Panc1 (cell line): ENCODE measurements around the gene ASPHD1. TPM values are rescaled to one million over a fixed set of nuclear protein-coding genes. Genes with fewer than 3 reads are reported as not detected.
A peak's percentile ranks its signal among the peaks of the same experiment; 100 is the strongest.

ENCODE experiments used
- ATAC-seq: fragments of 200-7000 bp; cut with Tn5 transposase; 2 replicates; pipeline ENCODE4 v1.9.1; 2020; ENCODE audit warnings: mild to moderate bottlenecking, moderate library complexity
- BruUV-seq: library from RNA; stranded (reverse); fragments of 400-500 nt; replicated peaks from 2 replicates; lab custom pipeline; 2021; lab: Mats Ljungman, UMichigan
- CTCF ChIA-PET: fragments of 300-600 bp; sonication (Branson Sonifier 250); formaldehyde crosslinking; loops from one replicate; lab custom pipeline; 2022; ENCODE audit warnings: antibody characterized with exemption; lab: Charles Lee
- POLR2A ChIA-PET: fragments of 300-600 bp; sonication (Branson Sonifier 250); formaldehyde crosslinking; loops from one replicate; lab custom pipeline; 2022; ENCODE audit warnings: antibody characterized with exemption; lab: Charles Lee
- DNase-seq: peaks from one replicate; pipeline ENCODE4 v3.0.0-alpha.2; 2010; ENCODE audit warnings: low read depth, low spot score
- H3K27ac ChIP-seq: 2 replicates; pipeline ENCODE4 v1.5.1; 2011; ENCODE audit warnings: mild to moderate bottlenecking, low read length, inconsistent platforms
- H3K27me3 ChIP-seq: fragments of 200-500 bp; sonication (Bioruptor generic); 2 replicates; pipeline ENCODE4 v1.6.0; 2014; ENCODE audit warnings: low read length, inconsistent platforms; ENCODE audit not compliant: control insufficient read depth, insufficient read depth
- H3K36me3 ChIP-seq: fragments of 200-500 bp; sonication (Bioruptor generic); 2 replicates; pipeline ENCODE4 v1.5.1; 2014; ENCODE audit warnings: inconsistent platforms, mild to moderate bottlenecking, low read length, moderate library complexity; ENCODE audit not compliant: control insufficient read depth, insufficient read depth
- H3K4me1 ChIP-seq: 2 replicates; pipeline ENCODE4 v1.5.1; 2011; ENCODE audit warnings: inconsistent platforms, mild to moderate bottlenecking, low read length, moderate library complexity; ENCODE audit not compliant: control insufficient read depth, insufficient read depth
- H3K4me3 ChIP-seq, 2 experiments: 2 replicates each; pipeline ENCODE4 v1.5.1; 2011 to 2012; ENCODE audit warnings: low read depth in 2 of 2, low read length in 2 of 2, mild to moderate bottlenecking in 2 of 2, inconsistent platforms in 1 of 2, moderate library complexity in 1 of 2
- H3K9me3 ChIP-seq: fragments of 200-500 bp; sonication (Bioruptor generic); 2 replicates; pipeline ENCODE4 v1.5.1; 2014; ENCODE audit warnings: low read depth, mild to moderate bottlenecking, inconsistent platforms, low read length, moderate library complexity; ENCODE audit not compliant: control insufficient read depth, insufficient read depth
- POLR2AphosphoS5 ChIP-seq: IDR thresholded peaks from 2 replicates; pipeline ENCODE4 v1.6.1; 2012; ENCODE audit warnings: mild to moderate bottlenecking, low read depth, low read length, moderate library complexity
- REST ChIP-seq, 2 experiments: IDR thresholded peaks; 2 replicates each; pipeline ENCODE4 v1.6.1; 2011 to 2012; ENCODE audit warnings: low read depth in 2 of 2, control low read depth in 1 of 2, low read length in 1 of 2, mild to moderate bottlenecking in 1 of 2, moderate library complexity in 1 of 2; ENCODE audit not compliant: insufficient read depth in 1 of 2
- SIN3A ChIP-seq: IDR thresholded peaks from 2 replicates; pipeline ENCODE4 v1.6.1; 2012; ENCODE audit warnings: low read depth, mild to moderate bottlenecking, low read length, moderate library complexity, borderline replicate concordance; ENCODE audit not compliant: insufficient read depth
- TCF7L2 ChIP-seq: IDR thresholded peaks from 2 replicates; pipeline ENCODE4 v1.6.1; 2011; ENCODE audit warnings: mild to moderate bottlenecking, low read depth, low read length, inconsistent platforms
- in situ Hi-C: cut with HindIII; loops from 2 replicates; pipeline ENCODE4 v1.10.0; 2016; ENCODE audit warnings: low sequenced_read_pairs, low pct_unique_long_range_greater_than_20kb
- intact Hi-C: fragments of 100-400 bp; cut with micrococcal nuclease; formaldehyde crosslinking; loops from one replicate; pipeline ENCODE4 v1.10.0; 2022; ENCODE audit not compliant: unreplicated experiment
- total RNA-seq: library from RNA; stranded (reverse); gene quantifications from one replicate; pipeline ENCODE4 v1.2.1, GENCODE V29; 2021; ENCODE audit not compliant: unreplicated experiment
- TF ChIP-seq, protein P1 (sequence below): fragments of 450-650 bp; IDR thresholded peaks from 2 replicates; pipeline ENCODE4 v1.5.1; 2017; ENCODE audit warnings: mild to moderate bottlenecking

ASPHD1 gene
- total RNA-seq, 1 experiment from 2014 or later: 87.0 TPM

DNA sequence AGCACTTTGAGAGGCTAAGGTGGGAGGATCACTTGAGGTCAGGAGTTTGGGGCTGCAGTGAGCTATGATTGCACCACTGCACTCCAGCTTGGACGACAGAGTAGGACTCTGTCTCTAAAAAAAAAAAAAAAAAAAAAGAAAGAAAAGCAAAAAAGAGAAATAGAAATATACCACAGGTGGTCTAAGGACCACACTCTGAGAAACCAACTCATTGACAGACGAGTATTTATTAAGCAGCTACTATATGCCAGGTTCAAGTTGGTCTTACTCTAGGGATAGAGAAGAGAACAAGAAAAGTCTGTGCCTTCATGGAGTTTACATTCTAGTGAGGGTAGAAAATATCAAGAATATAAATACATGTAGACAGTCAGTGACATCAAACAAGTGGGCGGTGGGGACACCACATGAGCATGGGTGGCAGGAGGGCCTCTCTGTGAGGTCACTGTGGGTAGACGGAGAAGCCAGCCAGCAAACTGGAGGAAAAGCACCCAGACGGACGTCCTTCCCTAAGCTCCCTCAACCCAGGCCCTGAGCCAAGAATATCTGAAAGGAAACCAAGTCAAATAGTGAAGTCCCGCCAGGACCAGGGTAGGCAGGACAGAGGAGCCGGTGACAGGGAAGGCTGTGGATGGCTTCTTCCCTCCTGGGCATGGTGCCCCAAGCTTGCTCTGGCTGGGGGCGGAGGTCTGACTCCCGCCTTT, 42.0 kb upstream of the ASPHD1 start:
- BruUV-seq: TSS peak; percentile 70
- ATAC-seq: no peak
- CTCF ChIA-PET: no interaction called here
- Histone ChIP-seq H3K4me3 (no peak overlapping the region), H3K4me1 (no peaks in the 10 kb centered on the region), H3K36me3 (no peaks in the 10 kb centered on the region), H3K27ac (no peak overlapping the region), H3K27me3 (no peaks in the 10 kb centered on the region), H3K9me3 (no peaks in the 10 kb centered on the region)
- POLR2A ChIA-PET: interaction anchor here (0.6 kb wide), 1 partner anchor 53 kb away, joined by 11 read pairs; no protein-coding TSS in a partner anchor
- in situ Hi-C loops (no loop called here), intact Hi-C loops (no loop called here)
- no peak for DNase-seq
- TF ChIP-seq TCF7L2 (no peak), POLR2AphosphoS5 (no peak), REST (IDR thresholded peaks at IDR 0.05; ENCODE audit: insufficient read depth in 1 of 2, low read depth in 2 of 2, low read length in 1 of 2) (no peak), SIN3A (no peak)
- TF ChIP-seq, protein P1, sequence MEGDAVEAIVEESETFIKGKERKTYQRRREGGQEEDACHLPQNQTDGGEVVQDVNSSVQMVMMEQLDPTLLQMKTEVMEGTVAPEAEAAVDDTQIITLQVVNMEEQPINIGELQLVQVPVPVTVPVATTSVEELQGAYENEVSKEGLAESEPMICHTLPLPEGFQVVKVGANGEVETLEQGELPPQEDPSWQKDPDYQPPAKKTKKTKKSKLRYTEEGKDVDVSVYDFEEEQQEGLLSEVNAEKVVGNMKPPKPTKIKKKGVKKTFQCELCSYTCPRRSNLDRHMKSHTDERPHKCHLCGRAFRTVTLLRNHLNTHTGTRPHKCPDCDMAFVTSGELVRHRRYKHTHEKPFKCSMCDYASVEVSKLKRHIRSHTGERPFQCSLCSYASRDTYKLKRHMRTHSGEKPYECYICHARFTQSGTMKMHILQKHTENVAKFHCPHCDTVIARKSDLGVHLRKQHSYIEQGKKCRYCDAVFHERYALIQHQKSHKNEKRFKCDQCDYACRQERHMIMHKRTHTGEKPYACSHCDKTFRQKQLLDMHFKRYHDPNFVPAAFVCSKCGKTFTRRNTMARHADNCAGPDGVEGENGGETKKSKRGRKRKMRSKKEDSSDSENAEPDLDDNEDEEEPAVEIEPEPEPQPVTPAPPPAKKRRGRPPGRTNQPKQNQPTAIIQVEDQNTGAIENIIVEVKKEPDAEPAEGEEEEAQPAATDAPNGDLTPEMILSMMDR: no peak

- Histone ChIP-seq H3K27ac (no peak overlapping the region), H3K27me3 (no peaks in the 10 kb centered on the region), H3K9me3 (no peaks in the 10 kb centered on the region), H3K4me3 (no peak overlapping the region), H3K4me1 (no peaks in the 10 kb centered on the region), H3K36me3 (no peaks in the 10 kb centered on the region)
- intact Hi-C loops (no loop called here), in situ Hi-C loops (no loop called here)
- ChIA-PET CTCF (no interaction called here), POLR2A (no interaction called here)
- no TSS peak for BruUV-seq
- TF ChIP-seq SIN3A: no peak
- TF ChIP-seq, protein P1: no peak
- TF ChIP-seq REST (IDR thresholded peaks at IDR 0.05; ENCODE audit: insufficient read depth in 1 of 2, low read depth in 2 of 2, low read length in 1 of 2): no peak
- no peak for TF ChIP-seq POLR2AphosphoS5
- TF ChIP-seq TCF7L2: no peak
- DNase-seq: no peak
- ATAC-seq: no peak
Observed at GRCh38 chr16:29858974-29859373, 41.3 kb upstream of the ASPHD1 start.
